Measurements from ENCODE around the gene ATP6V0E1. TPM values are rescaled to one million over a fixed set of nuclear protein-coding genes. Genes with fewer than 3 reads are reported as not detected.
"Not testable (repeated sequence)": the region's sequence is repeated elsewhere in the genome, so short reads cannot be mapped to it uniquely, and the experiment has no call there.

The ATP6V0E1 gene
- total RNA-seq, 1 experiment from 2014 or later: 419 TPM

DNA sequence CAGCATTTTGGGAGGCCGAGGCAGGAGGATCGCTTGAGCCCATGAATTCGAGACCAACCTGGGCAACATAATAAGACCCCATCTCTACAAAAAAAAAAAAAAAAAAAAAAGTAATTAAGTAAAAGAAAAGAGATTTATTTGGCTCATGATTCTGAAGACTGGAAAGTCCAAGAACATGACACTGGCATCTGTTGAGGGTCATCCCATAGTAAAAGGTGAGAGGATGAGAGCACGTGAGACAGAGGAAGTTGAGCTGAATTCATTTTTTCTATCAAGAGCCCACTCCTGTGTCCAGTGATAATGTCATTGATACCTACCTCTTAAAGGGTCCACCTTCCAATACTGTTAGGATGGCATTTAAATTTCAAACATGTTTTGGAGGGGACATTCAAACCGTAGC is 92.4 kb downstream of the ATP6V0E1 start:
- DNase-seq (ENCODE audit: low spot score): no peak

DNA sequence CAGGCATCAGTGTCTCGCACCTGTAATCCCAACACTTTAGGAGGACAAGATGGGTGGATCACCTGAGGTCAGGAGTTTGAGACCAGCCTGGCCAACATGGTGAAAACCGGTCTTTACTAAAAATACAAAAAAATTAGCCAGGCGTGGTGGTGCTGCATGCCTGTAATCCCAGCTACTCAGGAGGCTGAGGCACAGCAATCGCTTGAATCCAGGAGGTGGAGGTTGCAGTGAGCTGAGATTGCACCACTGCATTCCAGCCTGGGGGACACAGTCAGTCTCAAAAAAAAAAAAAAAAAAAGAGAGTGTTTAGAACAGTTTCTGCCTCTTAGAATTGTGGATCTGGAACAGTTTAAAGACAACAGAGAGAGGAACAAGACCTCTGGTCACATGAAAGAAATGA is 92.9 kb downstream of the ATP6V0E1 start:
- not testable (repeated sequence) for DNase-seq (ENCODE audit: low spot score)

DNA sequence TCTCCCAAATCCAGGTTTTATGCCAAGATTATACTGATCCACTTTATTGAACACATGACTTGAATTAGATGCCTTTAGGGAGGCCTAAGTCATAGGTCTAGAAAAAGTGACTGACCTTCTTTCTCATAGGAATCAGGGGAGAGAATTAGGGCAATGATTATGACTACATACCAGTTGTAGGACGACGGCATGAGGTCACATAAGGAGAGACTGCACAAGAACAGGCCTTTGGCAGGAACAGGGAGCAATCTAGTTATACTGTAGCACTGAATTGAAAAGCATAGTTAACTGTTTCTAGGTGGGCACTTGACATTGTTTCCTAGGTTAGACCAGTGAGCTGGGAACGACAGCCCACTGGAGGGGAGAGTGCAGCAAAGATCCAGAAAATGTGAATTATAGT is 95.3 kb downstream of the ATP6V0E1 start:
- no peak for DNase-seq (ENCODE audit: low spot score)

Other genes with a start within 250 kb of the ATP6V0E1 start
- gene DUSP1, start 212.6 kb upstream of the ATP6V0E1 start, total RNA-seq (2014; rRNA removed; shearing (Covaris generic)): 42.5 and 58.2 TPM in 2 replicates
- gene ERGIC1, start 149.5 kb upstream of the ATP6V0E1 start, total RNA-seq (2014; rRNA removed; shearing (Covaris generic)): 87.2 and 91.6 TPM in 2 replicates
- 187 and 205 TPM in 2 replicates for gene RPL26L1, start 24.3 kb upstream of the ATP6V0E1 start, total RNA-seq (2014; rRNA removed; shearing (Covaris generic))
- 7.1 and 9.6 TPM in 2 replicates for gene CREBRF, start 72.6 kb downstream of the ATP6V0E1 start, total RNA-seq (2014; rRNA removed; shearing (Covaris generic))
- 26.4 and 26.5 TPM in 2 replicates for gene BNIP1, start 160.8 kb downstream of the ATP6V0E1 start, total RNA-seq (2014; rRNA removed; shearing (Covaris generic))

Measured in A172 (cell line).